ENCODE data around the gene CLNK.

CLNK gene

DNA sequence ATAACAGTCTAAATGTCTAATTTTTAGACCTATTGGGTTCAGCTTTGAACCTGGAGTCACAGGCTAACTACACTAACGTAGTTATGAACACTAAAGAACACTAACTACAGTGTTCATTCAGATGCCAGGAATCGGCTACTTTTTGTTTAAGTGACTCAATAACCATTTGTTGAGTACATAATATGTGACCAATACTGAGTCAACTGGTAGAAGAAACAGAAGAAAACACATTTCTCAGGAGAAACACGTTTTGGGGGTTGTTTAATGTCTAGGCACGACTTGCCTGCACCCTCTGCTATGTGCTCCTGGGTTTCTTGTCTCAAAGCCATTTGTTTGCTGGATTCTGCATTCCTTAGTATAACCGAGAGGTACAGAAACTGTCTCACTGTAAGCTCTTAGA is 18.6 kb upstream of the CLNK start:
- no peak for FAIRE-seq
- DNase-seq (ENCODE audit: extremely low spot score, insufficient read length, low read depth), result no peak

DNA sequence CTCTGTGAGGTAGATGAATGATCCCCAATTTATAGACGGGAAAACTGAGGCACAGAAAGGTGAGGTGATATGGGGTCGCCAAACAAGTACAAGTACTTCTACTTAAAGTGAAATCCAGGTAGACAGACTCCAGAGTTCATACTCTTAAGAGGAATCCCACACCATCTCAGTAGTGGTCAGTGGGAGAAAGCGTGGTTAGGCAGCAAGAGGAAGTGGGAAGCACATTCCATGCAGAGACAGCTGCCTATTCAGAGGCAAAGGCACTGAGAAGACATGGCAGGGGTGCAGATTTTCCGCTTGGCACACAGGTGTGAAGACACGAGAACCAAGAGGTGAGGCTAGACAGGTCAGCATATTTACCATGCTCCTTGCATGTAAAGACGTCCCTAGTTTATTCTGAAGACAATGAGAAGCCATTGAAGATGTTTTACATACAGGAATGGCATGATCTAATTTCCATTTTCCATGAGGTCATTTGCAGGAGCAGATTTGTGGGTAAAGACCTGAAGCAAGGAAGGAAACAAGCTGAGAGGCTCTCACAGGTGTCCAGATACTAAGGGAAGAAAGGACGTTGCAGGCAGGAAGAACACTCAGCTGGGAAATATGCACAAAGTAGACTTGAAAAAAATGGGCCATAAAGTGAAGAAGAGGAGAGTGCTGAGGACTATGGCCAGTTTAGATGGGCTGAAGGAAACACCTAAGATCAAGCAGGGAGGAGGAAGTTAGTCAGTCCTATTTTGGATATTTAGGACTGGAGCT is 17.3 kb upstream of the CLNK start:
- no peak for FAIRE-seq
- no peak for DNase-seq (ENCODE audit: extremely low spot score, insufficient read length, low read depth)

DNA sequence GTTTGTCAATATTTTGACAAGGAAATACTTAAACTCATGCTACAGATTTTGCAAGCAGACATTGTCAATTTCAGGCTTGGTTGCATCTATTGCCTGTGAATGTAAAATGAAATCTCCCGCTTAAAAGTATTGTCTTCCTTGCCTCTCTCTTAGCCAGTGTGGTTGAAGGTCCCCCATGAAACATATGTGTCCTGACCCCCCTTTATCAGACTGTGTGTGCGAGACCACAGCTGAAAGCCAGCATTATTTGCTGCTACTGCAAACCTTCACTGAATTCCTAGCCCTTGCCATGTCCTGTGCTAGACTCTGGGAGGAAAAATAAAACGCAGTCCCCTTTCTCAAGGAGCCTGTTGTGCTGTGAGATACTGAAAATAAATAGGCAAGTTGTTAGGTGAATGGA is 16.6 kb upstream of the CLNK start:
- DNase-seq (ENCODE audit: extremely low spot score, insufficient read length, low read depth) (no peak), FAIRE-seq (no peak)

DNA sequence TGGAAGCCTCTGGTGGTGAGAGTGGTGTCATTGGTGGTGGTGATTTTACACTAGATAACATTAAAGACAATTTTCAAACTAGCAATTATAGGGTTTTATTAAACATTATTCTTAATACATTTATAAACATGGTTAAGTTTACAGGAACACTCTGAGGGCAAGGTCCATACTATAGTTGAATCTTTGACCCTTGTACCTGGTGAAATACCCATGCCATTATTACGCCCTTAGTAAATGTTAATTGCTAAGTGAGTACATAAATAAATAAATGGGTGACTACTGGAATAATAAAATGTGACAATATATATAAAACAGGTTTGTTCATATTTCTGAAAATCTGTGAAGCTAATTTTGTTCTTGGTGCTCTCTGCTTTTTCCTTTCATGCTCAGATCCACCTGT is 13.6 kb upstream of the CLNK start:
- DNase-seq (ENCODE audit: extremely low spot score, insufficient read length, low read depth), result no peak
- no peak for FAIRE-seq

DNA sequence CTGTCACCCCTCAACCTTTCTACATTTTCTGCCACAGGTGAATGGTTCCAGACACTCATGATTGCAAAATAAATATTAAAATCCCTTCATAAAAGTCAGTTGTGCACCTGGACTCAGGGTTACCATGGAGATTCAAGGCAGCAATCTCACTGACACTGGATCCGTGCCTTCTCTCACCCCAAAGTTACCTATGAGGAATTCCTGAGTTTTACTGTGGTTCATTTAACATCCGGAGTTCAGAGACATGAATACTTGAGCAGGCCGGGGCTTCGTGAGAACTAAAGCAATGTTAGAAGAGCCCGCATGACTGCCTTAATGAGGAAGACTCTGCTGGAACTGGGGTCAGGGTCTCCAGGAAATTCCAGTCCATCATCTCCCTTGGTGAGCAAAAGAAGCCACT is 12.5 kb upstream of the CLNK start:
- no peak for FAIRE-seq
- no peak for DNase-seq (ENCODE audit: extremely low spot score, insufficient read length, low read depth)

DNA sequence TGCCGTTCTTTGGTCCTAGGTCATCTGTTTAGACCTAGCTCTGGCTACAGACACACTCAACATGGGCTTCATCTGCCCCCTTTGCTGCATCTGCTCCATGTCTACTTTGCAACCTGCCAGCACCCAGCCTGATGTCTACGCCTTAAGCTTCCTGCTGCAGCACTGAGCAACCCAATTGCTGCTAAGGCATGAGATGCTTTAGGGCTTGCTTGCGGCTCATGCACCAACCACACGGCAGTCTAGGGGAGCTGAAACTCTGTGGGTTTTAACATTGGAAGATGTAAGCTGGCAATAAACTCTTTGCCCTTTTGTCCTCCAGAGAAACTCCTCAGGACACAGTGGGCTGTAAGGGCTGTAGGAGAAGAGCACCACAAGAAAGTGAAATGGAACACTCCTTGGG is 11.7 kb upstream of the CLNK start:
- FAIRE-seq (no peak), DNase-seq (ENCODE audit: extremely low spot score, insufficient read length, low read depth) (no peak)

DNA sequence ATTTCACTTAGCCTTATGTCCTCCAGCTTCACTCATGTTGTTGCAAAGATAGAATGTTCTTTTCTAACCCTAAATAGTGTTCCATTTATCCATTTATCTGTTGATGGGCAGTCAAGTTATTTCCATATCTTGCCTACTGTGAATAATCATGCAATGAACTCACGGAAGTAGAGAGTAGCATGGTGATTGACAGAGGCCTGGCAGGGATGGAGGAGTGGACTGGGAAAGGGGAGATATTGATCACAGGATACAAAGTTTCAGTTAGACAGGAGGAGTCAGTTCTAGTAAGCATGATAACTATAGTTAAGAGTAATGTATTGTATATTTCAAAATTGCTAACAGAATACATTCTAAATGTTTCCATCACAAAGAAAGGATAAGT is 10.3 kb upstream of the CLNK start:
- FAIRE-seq (no peak), DNase-seq (ENCODE audit: extremely low spot score, insufficient read length, low read depth) (no peak)

DNA sequence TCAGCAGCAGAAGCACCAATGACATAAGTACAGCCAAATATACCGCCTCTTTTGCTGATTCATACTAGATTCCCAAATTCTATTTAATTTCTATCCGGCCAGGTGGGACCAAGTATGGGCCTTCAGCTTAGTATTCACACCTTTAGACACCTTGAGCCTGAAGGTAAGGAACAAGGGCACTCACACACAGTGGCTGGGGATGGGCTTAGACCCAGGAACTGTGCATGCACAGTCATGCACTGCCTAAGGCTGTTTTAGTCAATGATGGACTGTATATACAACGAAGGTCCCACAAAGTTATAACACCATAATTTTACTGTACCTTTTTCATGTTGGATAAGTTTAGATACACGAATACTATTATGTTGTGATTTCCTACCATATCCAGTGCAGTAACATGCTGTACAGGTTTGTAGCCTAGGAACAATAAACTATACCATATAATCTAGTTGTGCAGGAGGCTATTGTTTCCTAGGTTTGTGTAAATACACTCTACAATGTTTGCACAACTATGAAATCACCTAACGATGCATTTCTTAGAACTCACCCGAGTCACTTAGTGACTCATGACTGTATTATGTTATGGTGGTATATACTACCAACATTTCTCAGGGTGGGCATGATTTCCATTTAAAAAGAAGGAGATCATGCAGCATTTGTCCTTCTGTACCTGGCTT is 9.7 kb upstream of the CLNK start:
- DNase-seq (ENCODE audit: extremely low spot score, insufficient read length, low read depth) (no peak), FAIRE-seq (no peak)

DNA sequence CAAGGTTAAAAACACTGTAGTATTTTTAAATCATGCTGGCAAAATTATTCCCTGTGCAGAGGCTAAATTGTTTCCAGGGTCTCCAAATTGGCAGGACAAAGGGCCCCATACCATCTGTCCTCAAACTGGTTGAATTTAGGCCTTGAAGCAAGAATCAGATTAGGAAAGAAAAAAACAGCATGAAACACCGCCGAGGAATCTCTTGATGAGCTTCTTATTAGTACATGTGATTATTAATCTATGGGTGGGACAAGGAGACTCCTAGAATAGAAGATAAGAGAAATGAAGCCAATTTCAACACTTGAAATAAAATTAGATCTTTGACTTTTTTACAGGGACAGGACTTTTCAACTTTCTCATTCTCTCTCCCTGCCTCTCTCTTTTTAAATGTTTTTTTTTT is 7.1 kb upstream of the CLNK start:
- DNase-seq (ENCODE audit: extremely low spot score, insufficient read length, low read depth) (no peak), FAIRE-seq (no peak)

DNA sequence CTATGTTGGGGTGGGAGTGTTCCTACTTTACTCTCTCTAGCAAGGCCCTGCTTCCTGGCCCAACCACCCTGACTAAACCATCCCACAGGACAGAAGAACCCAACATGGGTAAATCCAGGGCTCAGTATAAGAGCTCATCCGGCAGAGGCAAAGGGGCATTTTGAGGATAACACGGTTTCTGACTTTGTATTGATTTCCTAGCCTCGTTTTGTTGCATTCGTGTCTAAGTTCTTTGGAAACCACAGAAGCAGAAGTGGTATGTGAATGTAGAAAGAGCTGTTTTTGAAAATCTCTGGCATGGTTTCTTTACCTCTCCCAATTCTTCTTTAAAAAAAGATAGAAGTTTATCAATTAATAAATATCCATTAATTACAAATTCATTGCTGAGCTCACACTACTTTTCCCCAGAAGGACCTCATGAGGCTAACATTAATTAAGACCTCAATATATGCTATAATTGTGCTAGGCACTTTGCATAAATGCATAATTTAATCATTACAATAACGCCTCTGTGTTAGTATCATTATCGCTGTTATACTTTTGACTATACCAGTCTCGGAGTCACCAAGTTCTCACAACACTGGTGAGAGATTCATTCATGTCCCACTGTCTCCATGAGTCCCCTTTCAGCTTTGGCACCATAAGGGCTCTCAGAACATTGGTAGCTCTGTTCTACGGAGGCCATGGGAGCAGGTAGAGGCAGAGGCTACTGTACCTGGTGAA is 5.8 kb upstream of the CLNK start:
- no peak for DNase-seq (ENCODE audit: extremely low spot score, insufficient read length, low read depth)
- peak; percentile 73 for FAIRE-seq

DNA sequence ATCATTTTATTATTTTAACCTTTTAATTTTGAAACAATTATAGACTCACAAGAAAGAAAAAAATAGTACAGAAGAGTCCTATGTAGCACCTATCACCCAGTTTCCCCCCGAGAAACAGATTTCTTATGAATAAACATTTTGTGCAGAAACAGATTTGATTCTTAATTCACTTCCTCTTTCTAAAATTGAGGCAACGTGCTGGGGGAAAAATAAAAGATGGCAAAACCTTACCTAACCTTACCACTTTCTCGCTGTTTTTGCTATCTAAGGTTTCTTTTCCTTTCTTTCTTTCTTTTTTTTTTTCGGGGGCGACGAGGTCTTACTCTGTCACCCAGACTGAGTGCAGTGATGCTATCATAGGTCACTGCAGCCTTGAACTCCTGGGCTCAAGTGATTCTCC is 4.3 kb upstream of the CLNK start:
- FAIRE-seq (peak; percentile 26), DNase-seq (ENCODE audit: extremely low spot score, insufficient read length, low read depth) (no peak)

DNA sequence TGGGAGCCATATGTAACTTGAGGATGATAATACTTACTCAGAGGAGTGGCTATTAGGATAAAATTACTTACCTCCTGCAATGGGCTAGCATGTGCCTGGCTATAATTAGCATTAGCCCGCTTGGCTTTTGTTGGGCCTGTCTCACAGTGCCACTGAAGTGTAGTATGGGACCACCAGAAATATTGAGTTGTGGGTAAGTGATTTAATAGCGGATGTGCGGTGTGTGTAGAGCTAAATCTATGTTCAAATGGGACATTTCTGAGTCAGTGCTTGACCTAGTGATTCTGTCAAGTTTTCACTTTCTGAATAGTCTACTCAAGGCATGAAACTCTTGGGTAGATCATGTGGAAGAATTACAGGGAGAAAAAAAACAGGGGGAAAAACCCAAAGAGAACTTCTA is 3.5 kb upstream of the CLNK start:
- FAIRE-seq, result peak; percentile 68
- no peak for DNase-seq (ENCODE audit: extremely low spot score, insufficient read length, low read depth)

DNA sequence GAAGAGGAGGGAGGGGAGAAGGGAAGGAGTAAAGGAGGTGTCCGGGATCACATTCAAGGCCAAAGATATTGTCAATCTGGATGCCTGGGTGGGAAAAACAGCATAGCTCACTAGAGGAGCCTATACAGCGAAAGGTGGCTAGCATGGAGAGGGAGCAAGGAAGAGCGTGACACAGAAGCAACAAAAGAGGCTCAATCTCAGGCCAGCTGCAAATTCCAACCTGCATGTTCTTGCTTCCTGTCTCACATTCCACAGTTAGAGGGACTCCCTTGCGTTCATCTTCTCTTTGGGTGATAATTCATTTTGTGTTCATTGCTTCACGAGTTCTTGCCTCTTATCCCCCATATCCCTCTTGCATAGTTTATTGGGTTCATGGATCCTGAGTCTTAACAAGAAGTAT is 3.0 kb upstream of the CLNK start:
- FAIRE-seq (peak; percentile 31), DNase-seq (ENCODE audit: extremely low spot score, insufficient read length, low read depth) (no peak)

DNA sequence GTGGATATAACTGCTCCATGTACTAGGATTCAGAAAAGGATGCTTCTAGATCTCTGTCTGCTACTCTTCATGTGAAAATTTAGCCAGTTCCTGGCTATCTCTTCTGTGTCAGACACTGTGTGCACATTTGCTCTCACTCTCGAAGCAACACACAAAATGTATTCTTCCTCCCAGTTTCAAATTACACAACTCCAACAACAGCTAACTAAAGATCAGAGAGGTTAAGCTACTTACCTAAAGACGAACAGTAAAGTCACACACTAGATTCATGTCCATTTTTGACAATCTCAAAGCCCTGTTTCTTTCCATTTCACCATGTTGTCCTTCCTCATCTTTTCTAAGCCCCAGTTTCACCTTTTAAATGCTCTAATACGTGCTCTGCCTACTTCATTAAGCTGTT is 2.2 kb downstream of the CLNK start:
- DNase-seq (ENCODE audit: extremely low spot score, insufficient read length, low read depth), result no peak
- peak; percentile 31 for FAIRE-seq

DNA sequence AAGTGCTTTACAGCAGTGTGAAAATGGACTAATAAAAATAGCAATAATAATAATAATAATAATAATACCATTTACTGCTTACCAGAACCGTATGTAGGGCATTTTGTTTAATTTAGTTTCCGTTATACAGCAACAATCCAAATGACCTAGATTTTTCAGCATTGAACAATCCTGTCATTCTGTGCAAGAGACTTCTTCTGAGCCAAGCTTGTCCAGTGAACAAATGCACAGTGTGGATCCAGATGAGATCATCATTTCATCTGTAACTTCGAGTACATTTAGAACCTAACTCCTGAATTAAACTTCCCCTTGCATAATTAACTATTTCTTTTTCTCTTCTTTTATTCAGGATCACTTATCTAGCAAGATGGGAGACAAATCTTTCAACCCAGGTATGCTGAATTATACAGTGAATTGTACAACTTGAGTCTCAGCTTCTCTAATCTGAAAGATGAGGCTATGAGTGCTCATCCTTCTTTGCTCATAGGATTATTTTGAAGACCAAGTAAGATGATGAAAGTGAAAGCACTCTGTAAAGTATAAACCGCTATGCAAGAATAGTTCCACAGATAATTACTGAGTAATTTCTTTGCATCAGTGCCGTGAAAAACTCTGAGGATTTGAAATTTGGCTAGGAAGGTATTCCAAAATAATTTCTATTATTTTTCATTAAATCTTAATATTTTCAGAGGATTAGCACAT is 6.6 kb downstream of the CLNK start:
- DNase-seq (ENCODE audit: extremely low spot score, insufficient read length, low read depth) (no peak), FAIRE-seq (peak; percentile 64)

DNA sequence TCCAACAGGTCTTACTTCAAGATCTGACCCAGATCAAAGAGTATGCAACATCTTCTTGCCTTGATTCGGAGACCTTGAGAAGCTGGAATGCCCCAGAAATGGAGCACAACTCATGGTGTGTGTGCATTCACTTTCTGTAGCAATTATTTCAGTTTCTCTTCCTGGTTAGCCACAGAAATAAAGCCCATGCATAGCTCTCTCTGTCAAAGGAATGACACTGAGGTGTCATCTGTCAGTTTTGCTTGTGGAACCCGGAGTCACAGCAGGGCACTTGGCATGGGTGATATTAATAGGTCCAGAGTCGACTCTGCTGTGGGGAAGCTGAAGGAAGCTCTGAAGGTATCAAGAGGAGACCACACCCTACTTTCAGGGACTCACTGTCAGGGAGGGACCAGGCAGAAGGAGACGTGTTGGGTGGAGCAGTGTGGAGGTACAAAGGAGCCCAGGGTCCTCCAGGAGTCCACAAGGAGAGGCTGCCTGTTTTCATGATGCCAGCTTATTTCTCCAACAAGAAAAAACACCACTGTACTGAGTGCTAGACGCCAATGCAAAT is 10.7 kb downstream of the CLNK start:
- peak; percentile 94 for FAIRE-seq

DNA sequence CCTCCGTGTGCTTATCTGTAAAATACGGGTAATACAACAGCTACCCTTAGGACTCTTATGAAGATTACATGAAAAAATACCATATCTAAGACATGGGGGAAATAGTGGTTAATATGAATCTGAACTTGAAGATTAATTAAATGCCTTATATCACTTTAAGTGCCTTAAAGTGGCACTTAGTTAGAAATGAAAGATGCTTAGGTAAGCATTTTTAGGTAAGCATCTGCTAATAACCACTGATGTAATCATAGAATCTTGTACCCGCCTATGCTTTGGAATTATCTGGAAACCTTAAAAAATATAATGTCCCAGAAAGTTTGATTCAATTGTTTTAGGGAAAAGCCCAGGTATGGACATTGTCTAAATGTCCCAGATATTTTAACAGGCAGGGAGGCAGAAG is 12.2 kb downstream of the CLNK start:
- FAIRE-seq, result no peak

More for the DNA sequence above, 10.7 kb downstream of the CLNK start:
- no peak for DNase-seq (ENCODE audit: extremely low spot score, insufficient read length, low read depth)

DNA sequence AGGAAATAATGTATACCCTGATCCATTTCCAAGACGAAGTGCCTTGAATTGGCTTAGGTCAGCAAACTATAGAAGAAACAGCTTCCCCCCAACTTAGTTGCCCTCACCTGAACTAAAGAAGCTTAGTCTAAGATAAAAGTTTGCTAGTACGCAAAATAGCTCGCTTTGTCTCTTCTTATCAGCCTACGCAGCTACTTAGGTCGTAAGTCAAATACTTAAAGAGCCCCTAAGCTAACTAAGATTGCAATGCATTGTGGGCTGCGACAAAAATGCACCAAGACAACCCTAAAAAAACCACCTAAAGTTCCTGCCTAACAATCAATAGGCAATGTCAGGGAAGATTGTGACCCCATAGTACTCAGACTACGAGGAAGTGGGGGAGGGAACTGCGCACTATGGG is 12.8 kb downstream of the CLNK start:
- FAIRE-seq, result peak; percentile 51

More for the DNA sequence above, 12.2 kb downstream of the CLNK start:
- no peak for DNase-seq (ENCODE audit: extremely low spot score, insufficient read length, low read depth)

DNA sequence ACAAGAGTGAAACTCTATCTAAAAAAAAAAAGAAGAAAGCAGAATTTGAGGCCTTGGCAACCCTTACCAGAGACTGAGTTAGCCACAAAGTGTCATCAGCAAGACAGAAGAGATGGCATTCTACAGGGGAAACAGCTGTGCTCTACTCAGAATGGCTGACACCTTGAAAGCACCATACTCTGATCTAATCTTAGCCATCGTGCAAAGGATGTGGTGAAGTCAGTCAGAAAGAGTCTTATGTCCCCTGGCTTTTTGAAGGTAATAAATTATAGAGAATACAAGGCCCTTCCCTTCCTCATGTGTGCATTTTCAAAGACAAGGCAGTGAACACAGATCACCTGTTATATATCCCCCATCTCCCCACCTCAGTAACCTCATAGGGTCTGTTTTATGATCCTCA is 13.2 kb downstream of the CLNK start:
- DNase-seq (ENCODE audit: extremely low spot score, insufficient read length, low read depth) (no peak), FAIRE-seq (peak; percentile 93)

More for the DNA sequence above, 12.8 kb downstream of the CLNK start:
- no peak for DNase-seq (ENCODE audit: extremely low spot score, insufficient read length, low read depth)

DNA sequence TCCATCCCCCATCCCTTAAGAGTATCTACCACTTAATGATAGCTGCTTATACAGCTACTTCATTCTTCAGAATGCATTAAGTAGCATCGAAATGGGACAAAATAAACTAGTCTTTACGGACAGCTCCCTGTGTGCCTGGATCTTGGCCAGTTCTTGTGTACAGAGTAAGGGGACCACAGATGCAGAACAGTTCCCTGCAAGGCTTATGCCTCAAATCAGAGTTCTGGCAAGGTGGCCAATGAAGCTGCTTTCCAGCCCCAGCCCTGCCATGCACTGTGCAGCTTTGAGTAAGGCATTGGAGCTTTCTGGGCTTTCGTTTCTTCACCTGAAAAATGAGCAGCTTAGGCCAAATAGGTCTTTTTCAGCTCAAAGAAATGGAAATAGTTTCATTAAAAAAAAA is 14.2 kb downstream of the CLNK start:
- FAIRE-seq (no peak), DNase-seq (ENCODE audit: extremely low spot score, insufficient read length, low read depth) (no peak)

Data from GM18507 (cell line).